ENCODE data around the gene LARGE1. TPM values are rescaled to one million over a fixed set of nuclear protein-coding genes. Genes with fewer than 3 reads are reported as not detected.

The LARGE1 gene
- total and polyA plus RNA-seq, 9 of the 15 experiments (the other 6 are each of a cell fraction or from before 2014, with no cell fraction given): 0.01 to 0.66 (median 0.14) TPM; not detected in 2

DNA sequence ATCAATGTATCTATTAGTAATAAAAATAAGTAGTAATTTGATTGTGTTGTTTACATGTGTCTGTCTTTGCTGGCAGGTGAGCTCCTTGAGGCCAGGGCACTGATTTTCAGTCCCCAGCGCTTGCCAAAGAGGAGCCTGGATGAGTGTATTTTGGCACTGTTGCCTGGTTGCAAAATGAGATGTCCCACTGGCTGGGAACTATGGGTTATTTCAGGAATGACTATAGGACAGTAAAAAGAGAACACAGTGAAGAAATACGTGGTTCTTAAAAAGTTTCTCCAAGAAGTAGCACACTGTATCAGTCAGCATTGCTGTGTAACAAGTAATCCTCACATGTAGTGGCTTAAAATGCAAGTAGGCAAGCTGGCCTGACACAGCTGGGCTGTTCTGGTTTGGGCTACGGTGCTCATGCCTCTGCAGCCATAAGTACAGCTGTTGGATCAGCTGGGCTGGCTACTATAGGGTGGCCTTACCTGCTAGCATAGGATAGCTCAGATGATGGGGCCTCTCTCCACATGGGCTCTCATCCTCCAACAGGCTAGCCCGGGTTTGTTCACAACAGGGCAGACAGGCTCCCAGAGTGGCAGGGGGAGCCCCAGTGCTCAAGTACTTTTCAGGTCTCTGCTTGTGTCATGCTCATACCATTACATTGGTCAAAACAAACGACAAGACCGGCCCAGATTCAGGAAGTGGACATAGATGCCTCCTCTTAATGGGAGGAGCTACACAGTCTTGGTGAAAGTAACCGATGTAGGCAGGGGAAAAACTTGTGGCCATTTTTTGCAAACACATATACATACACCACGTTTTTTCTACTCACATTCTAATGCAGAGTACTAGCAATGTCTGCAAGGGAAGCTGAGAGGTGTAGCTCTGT, 399.1 kb downstream of the LARGE1 start:
- ATAC-seq (no peak), FAIRE-seq (no peak), DNase-seq (ENCODE audit: extremely low read depth in 1 of 4, low spot score in 3 of 4) (no peak)
- Histone ChIP-seq H3K4me1 (replicated peaks in 1 of 2; ENCODE audit: control insufficient read depth in 2 of 2, insufficient read depth in 2 of 2, low read length in 2 of 2) (no peaks in the 10 kb centered on the region), H3K36me3 (ENCODE audit: control insufficient read depth, insufficient read depth, low read length) (no peaks in the 10 kb centered on the region), H4K20me1 (replicated peaks; ENCODE audit: control insufficient read depth, insufficient read depth, low read length) (no peaks in the 10 kb centered on the region), H2AFZ (ENCODE audit: low read depth, low read length) (no peak overlapping the region), H3K79me2 (ENCODE audit: control insufficient read depth, insufficient read depth, low read length) (no peaks in the 10 kb centered on the region), H3K4me2 (ENCODE audit: insufficient read depth, low read length) (no peak overlapping the region), H3K9me1 (ENCODE audit: control insufficient read depth, insufficient read depth, low read length) (no peaks in the 10 kb centered on the region), H3K9ac (ENCODE audit: insufficient read depth in 1 of 2, low read depth in 2 of 2, low read length in 2 of 2) (no peak overlapping the region), H3K27me3 (ENCODE audit: control insufficient read depth in 2 of 2, insufficient read depth in 2 of 2, low read length in 2 of 2) (no peaks in the 10 kb centered on the region), H3K4me3 (no peak overlapping the region), H3K9me3 (replicated peaks; ENCODE audit: control insufficient read depth, insufficient read depth, low read depth, low read length) (no peaks in the 10 kb centered on the region), H3K27ac (ENCODE audit: extremely low read depth, low read depth, low read length) (no peak overlapping the region)
- CTCF ChIA-PET (ENCODE audit: low intra/inter-chr PET ratio): no interaction called here
- 0% methylated on average over 6 of the region's 8 CpGs for WGBS (ENCODE audit: insufficient coverage, low coverage, missing lambda C conversion rate)
- no TSS peak for BruUV-seq (replicated peaks)
- POLR2A ChIA-PET: no interaction called here
- in situ Hi-C loops (cut with MboI): no loop called here
- intact Hi-C loops (cut with micrococcal nuclease): no loop called here
- TF ChIP-seq CEBPG (CRISPR knock-in tag; IDR thresholded peaks at IDR 0.05): no peak
- TF ChIP-seq CEBPG (tag; conservative IDR thresholded peaks at IDR 0.05 in 1 of 2, IDR thresholded peaks at IDR 0.05 in 1 of 2): no peak
- no peak for TF ChIP-seq ELF2 (CRISPR knock-in tag; IDR thresholded peaks at IDR 0.05)
- TF ChIP-seq, protein P1, sequence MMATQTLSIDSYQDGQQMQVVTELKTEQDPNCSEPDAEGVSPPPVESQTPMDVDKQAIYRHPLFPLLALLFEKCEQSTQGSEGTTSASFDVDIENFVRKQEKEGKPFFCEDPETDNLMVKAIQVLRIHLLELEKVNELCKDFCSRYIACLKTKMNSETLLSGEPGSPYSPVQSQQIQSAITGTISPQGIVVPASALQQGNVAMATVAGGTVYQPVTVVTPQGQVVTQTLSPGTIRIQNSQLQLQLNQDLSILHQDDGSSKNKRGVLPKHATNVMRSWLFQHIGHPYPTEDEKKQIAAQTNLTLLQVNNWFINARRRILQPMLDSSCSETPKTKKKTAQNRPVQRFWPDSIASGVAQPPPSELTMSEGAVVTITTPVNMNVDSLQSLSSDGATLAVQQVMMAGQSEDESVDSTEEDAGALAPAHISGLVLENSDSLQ (IDR thresholded peaks at IDR 0.05): no peak
- TF ChIP-seq, protein P2, sequence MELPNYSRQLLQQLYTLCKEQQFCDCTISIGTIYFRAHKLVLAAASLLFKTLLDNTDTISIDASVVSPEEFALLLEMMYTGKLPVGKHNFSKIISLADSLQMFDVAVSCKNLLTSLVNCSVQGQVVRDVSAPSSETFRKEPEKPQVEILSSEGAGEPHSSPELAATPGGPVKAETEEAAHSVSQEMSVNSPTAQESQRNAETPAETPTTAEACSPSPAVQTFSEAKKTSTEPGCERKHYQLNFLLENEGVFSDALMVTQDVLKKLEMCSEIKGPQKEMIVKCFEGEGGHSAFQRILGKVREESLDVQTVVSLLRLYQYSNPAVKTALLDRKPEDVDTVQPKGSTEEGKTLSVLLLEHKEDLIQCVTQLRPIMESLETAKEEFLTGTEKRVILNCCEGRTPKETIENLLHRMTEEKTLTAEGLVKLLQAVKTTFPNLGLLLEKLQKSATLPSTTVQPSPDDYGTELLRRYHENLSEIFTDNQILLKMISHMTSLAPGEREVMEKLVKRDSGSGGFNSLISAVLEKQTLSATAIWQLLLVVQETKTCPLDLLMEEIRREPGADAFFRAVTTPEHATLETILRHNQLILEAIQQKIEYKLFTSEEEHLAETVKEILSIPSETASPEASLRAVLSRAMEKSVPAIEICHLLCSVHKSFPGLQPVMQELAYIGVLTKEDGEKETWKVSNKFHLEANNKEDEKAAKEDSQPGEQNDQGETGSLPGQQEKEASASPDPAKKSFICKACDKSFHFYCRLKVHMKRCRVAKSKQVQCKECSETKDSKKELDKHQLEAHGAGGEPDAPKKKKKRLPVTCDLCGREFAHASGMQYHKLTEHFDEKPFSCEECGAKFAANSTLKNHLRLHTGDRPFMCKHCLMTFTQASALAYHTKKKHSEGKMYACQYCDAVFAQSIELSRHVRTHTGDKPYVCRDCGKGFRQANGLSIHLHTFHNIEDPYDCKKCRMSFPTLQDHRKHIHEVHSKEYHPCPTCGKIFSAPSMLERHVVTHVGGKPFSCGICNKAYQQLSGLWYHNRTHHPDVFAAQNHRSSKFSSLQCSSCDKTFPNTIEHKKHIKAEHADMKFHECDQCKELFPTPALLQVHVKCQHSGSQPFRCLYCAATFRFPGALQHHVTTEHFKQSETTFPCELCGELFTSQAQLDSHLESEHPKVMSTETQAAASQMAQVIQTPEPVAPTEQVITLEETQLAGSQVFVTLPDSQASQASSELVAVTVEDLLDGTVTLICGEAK (IDR thresholded peaks at IDR 0.05): no peak
- TF ChIP-seq, protein P2 (CRISPR knock-in tag; IDR thresholded peaks at IDR 0.05): no peak
- no peak for TF ChIP-seq NR1H2 (CRISPR knock-in tag; IDR thresholded peaks at IDR 0.05)
- TF ChIP-seq ETV1 (tag; conservative IDR thresholded peaks at IDR 0.05; ENCODE audit: low read depth): no peak
- TF ChIP-seq, protein P3, sequence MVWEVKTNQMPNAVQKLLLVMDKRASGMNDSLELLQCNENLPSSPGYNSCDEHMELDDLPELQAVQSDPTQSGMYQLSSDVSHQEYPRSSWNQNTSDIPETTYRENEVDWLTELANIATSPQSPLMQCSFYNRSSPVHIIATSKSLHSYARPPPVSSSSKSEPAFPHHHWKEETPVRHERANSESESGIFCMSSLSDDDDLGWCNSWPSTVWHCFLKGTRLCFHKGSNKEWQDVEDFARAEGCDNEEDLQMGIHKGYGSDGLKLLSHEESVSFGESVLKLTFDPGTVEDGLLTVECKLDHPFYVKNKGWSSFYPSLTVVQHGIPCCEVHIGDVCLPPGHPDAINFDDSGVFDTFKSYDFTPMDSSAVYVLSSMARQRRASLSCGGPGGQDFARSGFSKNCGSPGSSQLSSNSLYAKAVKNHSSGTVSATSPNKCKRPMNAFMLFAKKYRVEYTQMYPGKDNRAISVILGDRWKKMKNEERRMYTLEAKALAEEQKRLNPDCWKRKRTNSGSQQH (CRISPR knock-in tag; IDR thresholded peaks at IDR 0.05): no peak
- no peak for TF ChIP-seq GATA2 (CRISPR knock-in tag; IDR thresholded peaks at IDR 0.05)

Data from K562 (cell line).